Gastroesophageal sphincter (tissue), 4 donors: Measurements from ENCODE around the gene LENG8. TPM values are rescaled to one million over a fixed set of nuclear protein-coding genes. Genes with fewer than 3 reads are reported as not detected.

Experiments used
- ATAC-seq: fragments of 150-250 bp; one replicate; pipeline ENCODE4 v1.9.1; 2016; ENCODE audit warnings: mild to moderate bottlenecking, moderate library complexity
- H3K27ac ChIP-seq, 4 donors: fragments of 200-600 bp; sonication (generic) in 3 of 4; 1 replicate in 3 of 4; 2 replicates in 1 of 4; pipeline ENCODE4 v1.5.1; 2016 to 2019
- H3K27me3 ChIP-seq: fragments of 200-600 bp; sonication (generic); one replicate; pipeline ENCODE4 v1.5.1; 2019
- H3K36me3 ChIP-seq, 2 donors: fragments of 200-600 bp; sonication (generic); one replicate each; pipeline ENCODE4 v1.5.1; 2019; ENCODE audit warnings: control low read depth in 1 of 2
- H3K4me1 ChIP-seq, 3 donors: fragments of 200-600 bp; sonication (generic); 1 replicate in 2 of 3; 2 replicates in 1 of 3; pipeline ENCODE4 v1.5.1; 2016 to 2019; ENCODE audit warnings: control low read depth in 2 of 3
- H3K4me3 ChIP-seq, 2 donors: fragments of 200-600 bp; sonication (generic); one replicate each; pipeline ENCODE4 v1.5.1; 2019; ENCODE audit warnings: mild to moderate bottlenecking in 1 of 2, moderate library complexity in 1 of 2
- H3K9me3 ChIP-seq, 3 donors: fragments of 200-600 bp; sonication (generic); one replicate each; pipeline ENCODE4 v1.5.1; 2017 to 2019; ENCODE audit warnings: control low read depth in 2 of 3
- EP300 ChIP-seq: sonication (generic); formaldehyde crosslinking; IDR thresholded peaks from one replicate; pipeline ENCODE4 v1.6.1; 2017; ENCODE audit warnings: antibody characterized with exemption, mild to moderate bottlenecking
- POLR2A ChIP-seq, 2 donors: fragments of 450-650 bp; IDR thresholded peaks; one replicate each; pipeline ENCODE4 v1.6.1; 2017; ENCODE audit warnings: antibody characterized with exemption in 2 of 2, mild to moderate bottlenecking in 2 of 2, moderate library complexity in 1 of 2
- POLR2AphosphoS5 ChIP-seq: sonication (generic); formaldehyde crosslinking; IDR thresholded peaks from one replicate; pipeline ENCODE4 v1.6.1; 2017; ENCODE audit warnings: antibody characterized with exemption
- WGBS, 2 donors: methylation state at CpG; one replicate each; pipeline ENCODE4 v1.1.5; 2018; ENCODE audit warnings: low coverage in 1 of 2; 5-methylcytosine and 5-hydroxymethylcytosine counted together
- total RNA-seq, 4 donors: library from RNA; depleted of rRNA; stranded (reverse); fragments of >200 nt; gene quantifications; one replicate each; pipeline ENCODE4 v1.1.0, GENCODE V29; 2016
- TF ChIP-seq, protein P1 (sequence below), 4 experiments: fragments of 200-600 bp in 2 of 4; fragments of 450-650 bp in 2 of 4; sonication (generic) in 1 of 4; IDR thresholded peaks; one replicate each; pipeline ENCODE4 v1.5.1; 2017 to 2019; ENCODE audit warnings: antibody characterized with exemption in 4 of 4, mild to moderate bottlenecking in 2 of 4, moderate library complexity in 2 of 4

The LENG8 gene
- total RNA-seq, 4 donors from 2014 or later = 25.4 to 215 (median 80.9) TPM

GRCh38 chr19:54424201-54424600 lies 24.8 kb upstream of the LENG8 start:
- TF ChIP-seq POLR2AphosphoS5 = no peak
- no peak for TF ChIP-seq POLR2A (IDR thresholded peaks at IDR 0.05)
- TF ChIP-seq, protein P1, sequence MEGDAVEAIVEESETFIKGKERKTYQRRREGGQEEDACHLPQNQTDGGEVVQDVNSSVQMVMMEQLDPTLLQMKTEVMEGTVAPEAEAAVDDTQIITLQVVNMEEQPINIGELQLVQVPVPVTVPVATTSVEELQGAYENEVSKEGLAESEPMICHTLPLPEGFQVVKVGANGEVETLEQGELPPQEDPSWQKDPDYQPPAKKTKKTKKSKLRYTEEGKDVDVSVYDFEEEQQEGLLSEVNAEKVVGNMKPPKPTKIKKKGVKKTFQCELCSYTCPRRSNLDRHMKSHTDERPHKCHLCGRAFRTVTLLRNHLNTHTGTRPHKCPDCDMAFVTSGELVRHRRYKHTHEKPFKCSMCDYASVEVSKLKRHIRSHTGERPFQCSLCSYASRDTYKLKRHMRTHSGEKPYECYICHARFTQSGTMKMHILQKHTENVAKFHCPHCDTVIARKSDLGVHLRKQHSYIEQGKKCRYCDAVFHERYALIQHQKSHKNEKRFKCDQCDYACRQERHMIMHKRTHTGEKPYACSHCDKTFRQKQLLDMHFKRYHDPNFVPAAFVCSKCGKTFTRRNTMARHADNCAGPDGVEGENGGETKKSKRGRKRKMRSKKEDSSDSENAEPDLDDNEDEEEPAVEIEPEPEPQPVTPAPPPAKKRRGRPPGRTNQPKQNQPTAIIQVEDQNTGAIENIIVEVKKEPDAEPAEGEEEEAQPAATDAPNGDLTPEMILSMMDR (IDR thresholded peaks at IDR 0.05) = no peak
- no peak for TF ChIP-seq EP300
- 79 to 86% methylated on average over 3 to 5 of the region's 14 CpGs for WGBS, 2 donors
- H3K4me3 ChIP-seq = no peak overlapping the region
- no peak for ATAC-seq
- H3K4me1 ChIP-seq = peaks cover 0 to 14% (median 0%) of the 10 kb centered on the region in 3 donors
- H3K36me3 ChIP-seq = no peaks in the 10 kb centered on the region
- no peaks in the 10 kb centered on the region for H3K9me3 ChIP-seq
- peaks cover 95% of the 10 kb centered on the region for H3K27me3 ChIP-seq
- H3K27ac ChIP-seq = no peak overlapping the region

DNA sequence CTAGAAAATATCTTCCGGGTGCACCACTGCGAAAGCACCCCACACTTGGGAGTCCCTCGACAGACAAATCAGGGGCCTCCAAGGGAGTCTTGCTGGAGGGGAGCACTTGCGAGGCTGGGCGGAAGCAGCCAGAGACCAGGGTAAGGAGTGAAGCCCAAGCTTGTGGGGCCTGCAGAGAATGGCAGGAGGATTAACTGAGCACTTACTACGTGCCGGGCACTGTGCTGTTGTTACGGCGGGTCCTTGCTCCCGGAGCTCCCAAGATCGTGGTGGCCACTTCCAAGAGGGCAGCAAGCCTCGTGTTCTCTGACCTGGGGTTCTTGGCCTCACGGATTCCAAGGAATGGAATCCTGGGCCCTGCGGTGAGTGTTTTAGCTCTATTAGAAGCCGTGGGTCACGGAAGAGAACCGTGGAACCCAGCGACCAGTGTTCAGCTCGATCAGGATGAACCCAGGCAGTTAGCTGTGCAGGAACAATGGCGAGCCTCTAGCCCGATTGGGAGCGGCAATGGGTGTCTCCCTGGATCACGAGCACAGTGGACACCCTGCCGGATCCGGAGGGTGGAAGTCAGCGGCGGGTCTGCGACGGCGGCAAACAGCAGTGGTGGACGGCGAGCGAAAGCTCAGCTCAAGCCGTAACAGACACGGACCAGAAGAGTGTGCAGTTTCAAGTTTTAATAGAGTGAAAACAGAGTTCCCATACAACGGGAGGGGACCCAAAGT lies 24.2 kb upstream of the LENG8 start:
- no peaks in the 10 kb centered on the region for H3K9me3 ChIP-seq
- no peak overlapping the region for H3K27ac ChIP-seq
- peaks cover 0 to 16% (median 0%) of the 10 kb centered on the region in 3 donors for H3K4me1 ChIP-seq
- no peak for TF ChIP-seq EP300
- TF ChIP-seq, protein P1 (IDR thresholded peaks at IDR 0.05) = no peak
- no peak for TF ChIP-seq POLR2AphosphoS5
- no peak for TF ChIP-seq POLR2A (IDR thresholded peaks at IDR 0.05)
- no peak overlapping the region for H3K4me3 ChIP-seq
- peaks cover 95% of the 10 kb centered on the region for H3K27me3 ChIP-seq
- no peak for ATAC-seq
- H3K36me3 ChIP-seq = no peaks in the 10 kb centered on the region
- WGBS, 2 donors = 65 to 85% methylated on average over 4 to 10 of the region's 36 CpGs

DNA sequence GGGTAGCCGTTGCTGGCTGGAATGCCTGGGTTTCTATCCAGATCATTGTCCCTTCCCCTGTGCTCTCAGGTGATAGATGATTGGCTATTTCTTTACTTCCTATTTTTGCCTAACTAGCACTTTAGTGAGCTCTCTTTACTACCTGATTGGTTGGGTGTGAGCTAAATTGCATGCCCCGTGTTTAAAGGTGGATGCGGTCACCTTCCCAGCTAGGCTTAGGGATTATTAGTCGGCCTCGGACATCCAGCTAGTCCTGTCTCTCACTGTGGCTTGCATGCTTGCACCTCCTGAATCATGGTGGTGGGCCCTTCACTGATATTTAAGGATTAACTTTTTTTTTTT lies 23.6 kb upstream of the LENG8 start:
- Histone ChIP-seq H3K36me3 (no peaks in the 10 kb centered on the region), H3K4me1 (peaks cover 0 to 17% (median 2%) of the 10 kb centered on the region in 3 donors), H3K27ac (no peak overlapping the region), H3K27me3 (peaks cover 95% of the 10 kb centered on the region), H3K9me3 (no peaks in the 10 kb centered on the region), H3K4me3 (no peak overlapping the region)
- 29 to 53% methylated on average over 1 to 3 of the region's 5 CpGs for WGBS, 2 donors
- no peak for TF ChIP-seq POLR2AphosphoS5
- no peak for TF ChIP-seq EP300
- TF ChIP-seq, protein P1 (IDR thresholded peaks at IDR 0.05) = no peak
- no peak for TF ChIP-seq POLR2A (IDR thresholded peaks at IDR 0.05)
- ATAC-seq = no peak

- no peak for ATAC-seq
- no peak for TF ChIP-seq POLR2A (IDR thresholded peaks at IDR 0.05)
- no peak for TF ChIP-seq POLR2AphosphoS5
- TF ChIP-seq, protein P1 (IDR thresholded peaks at IDR 0.05) = no peak
- TF ChIP-seq EP300 = no peak
- Histone ChIP-seq H3K9me3 (no peaks in the 10 kb centered on the region), H3K27me3 (peaks cover 95% of the 10 kb centered on the region), H3K4me3 (no peak overlapping the region), H3K36me3 (no peaks in the 10 kb centered on the region), H3K27ac (no peak overlapping the region), H3K4me1 (peaks cover 0 to 19% (median 11%) of the 10 kb centered on the region in 3 donors)
- WGBS, 2 donors = no CpG with 5 or more reads among the region's 17 CpGs
Measured at GRCh38 chr19:54426291-54426931, 22.6 kb upstream of the LENG8 start.

GRCh38 chr19:54427586-54427985 lies 21.4 kb upstream of the LENG8 start:
- Histone ChIP-seq H3K9me3 (no peaks in the 10 kb centered on the region), H3K27ac (no peak overlapping the region), H3K27me3 (peaks cover 94% of the 10 kb centered on the region), H3K36me3 (no peaks in the 10 kb centered on the region), H3K4me3 (no peak overlapping the region), H3K4me1 (peaks cover 0 to 27% (median 11%) of the 10 kb centered on the region in 3 donors)
- no peak for TF ChIP-seq POLR2A (IDR thresholded peaks at IDR 0.05)
- TF ChIP-seq, protein P1 (IDR thresholded peaks at IDR 0.05) = no peak
- TF ChIP-seq EP300 = no peak
- no peak for TF ChIP-seq POLR2AphosphoS5
- no peak for ATAC-seq
- WGBS, 2 donors = 82 to 83% methylated on average over 9 to 10 of the region's 11 CpGs
